HG03432 (cell line): ENCODE results near the gene TMPRSS3.

Source experiments
- ATAC-seq: cut with Tn5 transposase; IDR thresholded peaks from one replicate; pipeline ENCODE4 v1.9.1; 2021; ENCODE audit warnings: mild to moderate bottlenecking, moderate library complexity; ENCODE audit not compliant: unreplicated experiment

Gene TMPRSS3

GRCh38 chr21:42338729-42339715 lies 56.8 kb downstream of the TMPRSS3 start:
- no peak for ATAC-seq

- peak; percentile 47 for ATAC-seq
Measured at GRCh38 chr21:42337830-42338728, 57.8 kb downstream of the TMPRSS3 start.

GRCh38 chr21:42337276-42337675 lies 58.6 kb downstream of the TMPRSS3 start:
- ATAC-seq = no peak

- no peak for ATAC-seq
Measured at GRCh38 chr21:42336054-42336453, 59.8 kb downstream of the TMPRSS3 start.

- ATAC-seq = no peak
Measured at GRCh38 chr21:42332557-42333317, 63.1 kb downstream of the TMPRSS3 start.

GRCh38 chr21:42331660-42332059 lies 64.2 kb downstream of the TMPRSS3 start:
- no peak for ATAC-seq

GRCh38 chr21:42330380-42331371 lies 65.2 kb downstream of the TMPRSS3 start:
- no peak for ATAC-seq

GRCh38 chr21:42324896-42325295 lies 71.0 kb downstream of the TMPRSS3 start:
- ATAC-seq = no peak
